ENCODE measurements around the gene PHETA1. TPM values are rescaled to one million over a fixed set of nuclear protein-coding genes. Genes with fewer than 3 reads are reported as not detected.
"Not testable (repeated sequence)": the region's sequence is repeated elsewhere in the genome, so short reads cannot be mapped to it uniquely, and the experiment has no call there.

PHETA1 gene
- total RNA-seq, 1 donor from 2014 or later: 20.5 TPM

DNA sequence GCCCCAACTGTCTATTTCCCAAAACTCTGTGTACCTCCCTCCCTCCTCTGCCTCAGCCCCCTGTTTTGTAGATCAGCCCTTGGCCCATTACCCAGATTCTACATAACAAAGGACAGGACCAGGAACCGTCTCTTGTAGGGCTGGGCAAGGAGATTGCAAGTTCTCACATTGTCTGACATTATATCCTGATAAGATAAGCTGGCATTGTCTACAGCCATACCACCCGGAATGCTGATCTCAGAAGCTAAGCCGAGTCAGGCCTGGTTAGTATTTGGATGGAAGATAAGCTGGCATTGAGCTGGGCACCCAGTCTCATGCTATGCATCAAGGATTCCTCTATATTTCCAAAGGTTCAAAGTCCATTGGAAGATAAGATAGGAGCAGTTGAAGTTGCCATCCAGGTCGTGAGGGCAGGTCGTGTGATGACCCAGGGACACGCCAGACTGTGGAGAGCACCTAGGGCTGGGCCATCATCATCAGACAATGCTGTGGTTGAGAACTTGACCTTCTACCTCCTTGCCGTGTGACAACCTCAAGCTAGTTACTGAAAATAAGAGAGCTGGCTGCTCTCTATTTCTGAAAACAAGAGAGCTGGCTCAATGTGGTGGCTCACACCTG, 29.5 kb downstream of the PHETA1 start:
- no peak overlapping the region for H3K4me3 ChIP-seq
- DNase-seq (no peak), ATAC-seq (no peak)
- no peaks in the 10 kb centered on the region for H3K9me3 ChIP-seq
- H3K36me3 ChIP-seq: no peaks in the 10 kb centered on the region
- H3K27me3 ChIP-seq (ENCODE audit: low read depth): no peaks in the 10 kb centered on the region
- no peak for TF ChIP-seq CTCF (IDR thresholded peaks at IDR 0.05)
- H3K4me1 ChIP-seq: no peaks in the 10 kb centered on the region
- intact Hi-C loops (cut with DNase I): no loop called here
- H3K27ac ChIP-seq: no peak overlapping the region

DNA sequence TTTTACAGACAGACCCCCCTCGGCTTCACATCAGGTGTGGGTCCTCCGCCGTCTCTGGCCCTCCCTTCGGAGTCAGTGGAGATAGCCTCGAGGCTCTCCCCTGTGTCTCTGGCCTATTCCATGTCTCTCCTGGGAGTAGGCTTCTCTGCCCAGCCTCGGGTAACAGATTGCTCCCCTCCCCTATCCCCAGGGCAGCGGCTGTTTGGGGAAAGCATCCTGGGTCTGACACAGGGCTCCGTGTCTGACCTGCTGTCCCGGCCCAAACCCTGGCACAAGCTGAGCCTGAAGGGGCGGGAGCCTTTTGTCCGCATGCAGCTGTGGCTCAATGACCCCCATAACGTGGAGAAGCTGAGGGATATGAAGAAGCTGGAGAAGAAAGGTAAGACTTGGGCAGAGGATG, 30.8 kb downstream of the PHETA1 start:
- no peak for TF ChIP-seq CTCF (IDR thresholded peaks at IDR 0.05)
- Histone ChIP-seq H3K27me3 (ENCODE audit: low read depth) (no peaks in the 10 kb centered on the region), H3K4me3 (no peak overlapping the region), H3K4me1 (no peaks in the 10 kb centered on the region), H3K36me3 (no peaks in the 10 kb centered on the region), H3K27ac (no peak overlapping the region), H3K9me3 (no peaks in the 10 kb centered on the region)
- intact Hi-C loops (cut with DNase I): no loop called here
- ATAC-seq (no peak), DNase-seq (no peak)

GRCh38 chr12:111337371-111337770, 31.5 kb downstream of the PHETA1 start:
- DNase-seq (no peak), ATAC-seq (no peak)
- no peaks in the 10 kb centered on the region for H3K36me3 ChIP-seq
- no peak overlapping the region for H3K4me3 ChIP-seq
- H3K27me3 ChIP-seq (ENCODE audit: low read depth): no peaks in the 10 kb centered on the region
- H3K4me1 ChIP-seq: no peaks in the 10 kb centered on the region
- H3K9me3 ChIP-seq: no peaks in the 10 kb centered on the region
- no peak overlapping the region for H3K27ac ChIP-seq
- intact Hi-C loops (cut with DNase I): no loop called here
- TF ChIP-seq CTCF (IDR thresholded peaks at IDR 0.05): no peak

DNA sequence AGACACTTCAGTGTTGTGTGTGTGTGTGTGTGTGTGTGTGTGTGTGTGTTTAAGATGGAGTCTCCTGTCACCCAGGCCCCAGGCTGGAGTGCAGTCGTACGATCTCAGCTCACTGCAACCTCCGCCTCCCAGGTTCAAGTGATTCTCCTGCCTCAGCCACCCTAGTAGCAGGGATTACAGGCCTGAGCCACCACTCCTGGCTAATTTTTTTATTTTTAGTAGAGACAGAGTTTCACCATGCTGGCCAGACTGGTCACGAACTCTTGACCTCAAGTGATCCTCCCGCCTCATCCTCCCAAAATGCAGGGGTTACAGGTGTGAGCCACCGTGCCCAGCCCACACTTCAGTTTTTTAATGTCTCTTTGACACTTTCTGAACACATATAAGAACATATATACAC, 32.5 kb downstream of the PHETA1 start:
- H3K36me3 ChIP-seq; DNase-seq; H3K27me3 ChIP-seq (ENCODE audit: low read depth); ATAC-seq; H3K4me1 ChIP-seq; H3K27ac ChIP-seq; H3K4me3 ChIP-seq; intact Hi-C loops (cut with DNase I); H3K9me3 ChIP-seq: not testable (repeated sequence)

GRCh38 chr12:111335811-111336210, 33.1 kb downstream of the PHETA1 start:
- DNase-seq: no peak
- Histone ChIP-seq H3K27me3 (ENCODE audit: low read depth) (peaks cover 3% of the 10 kb centered on the region), H3K9me3 (no peaks in the 10 kb centered on the region), H3K4me1 (no peaks in the 10 kb centered on the region), H3K4me3 (no peak overlapping the region), H3K27ac (no peak overlapping the region), H3K36me3 (no peaks in the 10 kb centered on the region)
- ATAC-seq: no peak
- intact Hi-C loops (cut with DNase I): no loop called here
- no peak for TF ChIP-seq CTCF (IDR thresholded peaks at IDR 0.05)

- H3K27me3 ChIP-seq (ENCODE audit: low read depth); H3K4me1 ChIP-seq; H3K36me3 ChIP-seq; H3K9me3 ChIP-seq; ATAC-seq; H3K27ac ChIP-seq; DNase-seq; H3K4me3 ChIP-seq; intact Hi-C loops (cut with DNase I): not testable (repeated sequence)
Observed at GRCh38 chr12:111335301-111335700, 33.6 kb downstream of the PHETA1 start.

Measured in lower lobe of right lung (tissue), 2 donors.